CD4-positive, alpha-beta T cell treated with Interleukin-17A for 1 hour (primary cell): ENCODE results near the gene SEMA5B.

Experiments
- DNase-seq: peaks from one replicate; pipeline ENCODE4 v3.0.0-alpha.2; 2020

Gene SEMA5B

DNA sequence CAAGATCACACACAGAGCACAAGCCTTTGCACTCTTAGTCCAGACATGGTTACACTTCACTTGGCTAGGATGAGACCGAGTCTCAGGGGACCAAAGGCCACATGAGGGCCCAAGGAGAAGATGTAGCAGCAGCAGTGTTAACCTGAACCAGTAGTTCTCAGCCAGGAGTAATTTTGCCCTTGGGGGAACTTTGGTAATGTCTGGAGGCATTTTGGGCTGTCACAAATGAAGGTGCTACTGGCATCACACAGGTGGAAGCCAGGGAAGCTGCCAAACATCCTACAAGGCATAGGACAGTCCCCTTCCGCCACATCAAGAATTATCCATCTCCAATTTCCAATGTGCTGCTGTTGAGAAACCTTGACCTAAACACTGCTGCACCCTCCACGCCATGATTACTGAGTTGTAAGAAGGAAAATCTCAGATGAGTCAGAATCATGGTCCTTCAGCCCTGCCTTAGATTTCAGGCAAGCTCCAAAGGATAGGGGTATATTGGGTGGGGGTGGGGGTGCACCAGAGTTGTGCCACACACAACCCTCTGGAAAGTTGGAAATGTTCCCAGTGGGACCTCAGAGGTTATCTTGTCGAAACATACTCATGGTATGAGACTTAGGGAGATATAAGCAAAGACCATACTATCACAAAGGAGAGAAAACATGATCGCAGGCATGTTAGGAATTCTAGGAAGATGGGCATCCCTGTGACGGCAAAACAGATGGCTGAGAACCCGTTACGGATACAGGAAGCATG lies 36.2 kb downstream of the SEMA5B start:
- no peak for DNase-seq

DNA sequence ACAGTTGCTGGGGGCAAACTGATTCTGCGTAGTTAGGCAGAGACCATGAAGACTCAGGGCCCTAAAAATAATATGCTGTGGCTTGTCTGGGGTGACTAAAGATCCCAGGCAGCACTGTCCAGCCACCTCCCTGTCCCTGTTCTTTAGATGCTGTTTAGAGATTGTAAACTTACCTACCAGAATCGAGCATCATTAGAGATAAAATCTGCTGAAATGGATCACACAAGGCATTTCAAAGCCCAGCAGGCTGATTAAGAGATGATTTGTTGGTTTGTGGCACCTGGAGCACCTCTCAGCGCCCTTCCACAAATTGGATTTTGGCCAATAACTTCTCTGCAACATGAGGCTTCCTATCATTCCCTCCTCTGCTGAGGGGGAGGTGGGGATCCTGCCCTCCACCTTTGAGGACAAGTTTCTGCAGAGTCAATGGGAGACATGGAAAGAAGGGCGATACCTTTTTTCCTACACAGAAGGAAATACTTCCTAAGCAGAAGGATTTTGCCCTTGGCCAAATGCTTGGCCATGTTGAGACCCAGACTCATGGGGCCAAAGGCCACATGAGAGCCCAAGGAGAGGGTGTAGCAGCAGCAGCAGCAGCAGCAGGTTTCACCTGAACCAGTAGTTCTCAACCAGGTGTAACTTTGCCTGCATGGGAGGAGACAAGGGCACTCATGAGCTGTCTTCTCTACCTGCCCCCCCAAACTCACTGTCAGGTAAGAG lies 37.5 kb downstream of the SEMA5B start:
- no peak for DNase-seq

DNA sequence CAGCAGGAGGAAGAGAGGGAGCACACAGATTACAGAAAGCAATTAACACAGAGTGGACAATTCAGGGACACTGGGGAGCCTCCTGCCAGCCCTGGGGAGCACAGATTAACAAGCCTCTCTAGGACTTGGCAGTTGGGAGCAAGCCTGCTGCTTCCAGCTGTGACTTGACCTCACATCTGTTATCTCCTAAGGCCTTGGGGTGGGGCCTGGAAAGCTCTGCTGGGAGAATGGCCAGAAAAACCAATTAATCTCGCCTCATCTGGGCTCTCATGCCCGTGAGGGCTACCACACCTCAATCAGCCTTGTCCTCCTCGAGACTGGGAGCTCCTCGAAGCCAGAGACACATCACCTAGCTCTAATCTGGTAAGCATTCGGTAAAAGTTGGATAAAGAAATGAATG lies 39.1 kb downstream of the SEMA5B start:
- DNase-seq, result no peak

DNA sequence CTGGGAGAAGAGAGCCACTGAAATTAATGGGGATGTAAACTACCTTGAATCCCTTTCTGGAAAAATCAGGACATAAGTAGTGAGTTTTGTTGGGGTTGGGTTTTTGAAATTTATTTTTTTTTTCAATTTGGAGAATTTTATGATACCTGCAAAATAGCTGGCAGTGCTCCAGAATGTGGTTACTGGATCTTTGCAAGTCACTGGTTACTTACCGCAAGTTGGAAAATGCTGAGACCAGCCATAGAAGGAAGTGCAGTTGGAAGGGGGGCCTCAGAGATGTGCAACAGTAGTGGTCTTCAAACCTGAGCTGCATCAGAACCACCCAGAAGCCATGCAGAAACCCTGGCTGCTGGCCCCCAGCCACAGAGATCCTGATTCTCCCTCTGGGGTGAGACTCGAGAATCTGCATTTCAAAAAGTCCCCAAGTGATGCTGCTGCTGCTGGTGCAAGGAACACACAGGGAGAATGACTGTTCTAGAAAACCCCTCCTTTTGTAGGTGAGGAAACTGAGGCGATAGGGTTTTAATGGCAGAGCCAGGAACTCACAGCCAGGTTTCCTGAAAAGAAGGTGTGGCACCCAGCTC lies 39.7 kb downstream of the SEMA5B start:
- no peak for DNase-seq

DNA sequence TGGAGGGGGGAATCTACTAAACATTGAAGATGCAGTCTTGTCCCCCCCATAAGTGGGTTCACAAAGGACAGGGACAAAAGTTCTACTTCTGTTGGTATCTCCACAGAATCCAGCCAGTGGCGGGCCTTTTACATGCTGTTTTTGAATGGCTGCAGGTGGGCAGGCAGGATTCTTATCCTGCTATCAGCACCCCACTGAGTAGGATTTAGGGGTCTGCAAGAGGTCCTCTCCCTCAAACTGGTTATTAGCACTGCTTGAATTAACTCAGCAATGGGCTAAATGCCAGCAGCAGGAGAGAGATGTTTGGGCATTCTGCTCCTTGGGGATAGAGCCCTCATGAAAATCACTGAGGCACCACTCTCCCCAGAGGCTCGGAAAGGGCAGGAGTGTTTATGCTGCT lies 40.3 kb downstream of the SEMA5B start:
- DNase-seq, result no peak

DNA sequence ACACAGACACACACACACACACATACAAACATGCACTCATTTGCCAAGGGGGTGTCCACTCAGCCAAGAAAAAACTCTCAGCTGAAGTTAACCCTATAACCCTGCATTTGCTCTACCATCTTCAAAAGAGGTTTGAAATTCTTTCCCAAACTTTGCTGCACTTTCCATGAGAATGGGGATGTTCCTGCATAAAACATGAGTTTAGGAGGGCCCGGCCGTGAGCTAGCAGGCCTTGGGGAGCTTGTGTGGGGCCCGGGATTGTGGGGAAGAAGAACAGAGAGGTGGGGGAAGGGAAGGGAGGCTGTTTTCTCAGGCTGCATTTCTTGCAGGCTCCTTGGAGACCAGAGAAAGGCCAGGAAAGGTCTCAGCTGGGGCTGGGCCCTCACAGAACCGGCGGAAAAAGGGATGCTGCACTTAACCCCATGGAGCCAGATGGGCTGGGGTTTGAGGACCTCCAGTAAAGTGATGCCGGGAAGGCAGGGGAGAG lies 40.8 kb downstream of the SEMA5B start:
- DNase-seq, result no peak

DNA sequence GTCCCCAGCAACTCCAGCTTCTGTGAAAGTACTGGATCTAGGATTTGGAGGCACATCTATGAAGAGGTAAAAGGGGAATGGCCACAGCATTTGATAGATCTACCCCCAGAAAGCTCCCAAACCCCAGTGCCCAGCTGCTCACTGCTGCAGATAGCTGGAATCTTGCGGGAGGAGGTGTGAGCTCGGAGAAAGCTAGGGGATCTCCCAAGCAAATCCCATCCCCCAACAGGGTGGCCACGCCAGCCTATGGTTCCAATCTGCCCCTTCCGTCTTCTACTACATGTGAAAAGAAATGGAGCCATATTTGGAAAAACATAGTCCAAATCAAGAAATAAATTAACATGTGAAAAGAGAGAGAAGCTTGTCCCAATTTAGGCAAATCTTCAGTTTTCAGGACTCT lies 42.0 kb downstream of the SEMA5B start:
- DNase-seq, result no peak

DNA sequence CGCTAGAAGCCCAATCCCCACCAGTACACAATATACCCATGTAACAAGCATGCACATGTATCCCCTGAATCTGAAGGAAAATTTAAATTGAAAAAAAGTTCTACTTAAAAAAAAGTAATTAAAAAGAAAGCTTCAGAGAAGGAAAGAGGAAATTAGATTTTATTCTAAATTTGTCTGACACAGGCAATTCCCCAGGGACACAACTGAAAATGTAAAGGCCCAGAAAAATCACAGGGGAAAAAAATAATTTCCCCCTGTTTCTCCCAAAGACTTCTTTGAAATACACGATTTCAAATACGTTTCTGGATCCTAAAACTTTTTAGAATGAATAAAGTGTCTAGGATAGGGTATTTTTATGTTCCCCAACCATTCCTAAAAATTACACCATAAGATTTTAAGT lies 42.9 kb downstream of the SEMA5B start:
- no peak for DNase-seq

DNA sequence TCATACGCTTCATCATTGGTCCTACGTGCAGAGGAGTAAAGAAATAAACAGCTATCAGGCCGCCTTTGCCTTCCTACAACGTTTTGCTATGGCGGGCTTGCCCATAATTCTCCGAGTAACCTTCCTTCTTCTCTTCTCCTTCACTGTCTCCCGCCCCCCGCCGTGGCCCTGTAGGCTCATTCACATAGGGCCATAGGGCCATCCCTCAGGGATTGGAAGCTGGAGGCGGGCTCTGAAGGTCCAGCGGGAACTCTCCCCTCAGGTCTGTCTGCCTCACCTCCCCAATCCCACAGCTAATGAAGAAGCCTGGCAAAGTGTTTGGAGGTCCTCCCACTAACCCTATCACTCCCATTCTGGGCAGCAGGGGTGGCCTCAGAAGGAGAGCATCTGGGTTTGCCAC lies 43.6 kb downstream of the SEMA5B start:
- no peak for DNase-seq

DNA sequence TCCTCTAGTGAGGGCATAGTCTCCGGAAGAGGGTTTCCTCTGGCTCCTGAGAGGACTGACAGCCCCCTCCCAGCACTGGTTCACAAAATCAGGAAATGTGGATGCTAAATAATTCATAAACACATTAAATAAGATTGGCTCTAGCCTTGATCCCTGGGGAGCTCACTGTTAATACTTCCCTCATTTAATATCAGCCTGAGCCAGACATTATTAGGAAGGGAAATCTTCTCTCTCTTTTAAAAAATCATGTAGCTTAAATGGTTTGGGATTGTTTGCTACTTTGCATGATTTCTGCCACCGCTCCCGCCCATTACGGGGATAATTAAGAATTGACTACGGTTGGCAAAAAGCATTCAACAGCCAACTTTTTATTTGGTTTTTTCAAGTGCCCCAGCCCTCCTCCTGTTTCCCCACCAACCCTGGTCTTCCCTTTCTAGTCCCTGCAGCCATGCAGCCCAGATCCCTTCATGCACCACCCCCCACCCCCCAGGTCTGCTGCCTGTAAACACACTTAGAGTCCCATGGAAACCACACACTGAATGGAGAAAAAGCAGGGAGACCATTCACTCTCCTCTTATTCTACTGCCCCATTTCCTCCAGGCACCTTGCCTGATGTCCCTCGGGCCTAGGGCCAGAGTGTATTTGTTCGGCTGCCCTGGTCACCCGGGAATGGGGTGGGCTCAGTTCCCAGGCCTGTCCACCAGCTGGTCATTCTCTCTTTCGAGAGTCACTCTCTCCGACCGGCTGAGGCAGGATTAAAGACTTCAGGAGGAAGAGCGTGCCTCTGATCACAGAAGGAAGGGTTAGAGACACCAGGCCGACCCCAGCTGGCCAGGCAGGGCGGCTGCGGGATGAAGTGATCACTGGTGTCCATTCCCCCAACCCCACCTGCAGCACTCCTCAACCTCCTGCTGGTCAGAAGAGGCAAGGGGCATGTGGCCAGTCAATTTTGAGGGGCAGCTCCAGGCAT lies 45.1 kb downstream of the SEMA5B start:
- DNase-seq, result no peak

DNA sequence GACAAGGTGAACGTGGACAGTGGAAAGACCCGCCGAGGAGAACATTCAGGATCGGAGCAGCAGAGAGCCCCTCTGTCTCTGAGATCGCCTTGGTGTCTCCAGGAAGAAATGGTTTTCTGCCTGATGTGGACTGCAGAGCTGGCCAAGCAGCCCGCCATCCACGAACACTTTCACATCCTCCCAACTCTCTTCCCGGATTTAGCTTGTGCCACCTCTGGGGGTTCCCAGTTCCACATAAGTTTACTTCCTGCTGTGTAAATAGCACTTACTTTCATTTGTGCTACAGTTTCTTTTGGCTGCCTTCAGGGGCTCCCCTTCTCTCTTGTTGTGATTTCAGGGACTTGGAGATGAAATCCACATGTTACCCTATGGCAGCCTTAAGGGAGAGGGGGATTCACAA lies 48.4 kb downstream of the SEMA5B start:
- DNase-seq, result no peak

DNA sequence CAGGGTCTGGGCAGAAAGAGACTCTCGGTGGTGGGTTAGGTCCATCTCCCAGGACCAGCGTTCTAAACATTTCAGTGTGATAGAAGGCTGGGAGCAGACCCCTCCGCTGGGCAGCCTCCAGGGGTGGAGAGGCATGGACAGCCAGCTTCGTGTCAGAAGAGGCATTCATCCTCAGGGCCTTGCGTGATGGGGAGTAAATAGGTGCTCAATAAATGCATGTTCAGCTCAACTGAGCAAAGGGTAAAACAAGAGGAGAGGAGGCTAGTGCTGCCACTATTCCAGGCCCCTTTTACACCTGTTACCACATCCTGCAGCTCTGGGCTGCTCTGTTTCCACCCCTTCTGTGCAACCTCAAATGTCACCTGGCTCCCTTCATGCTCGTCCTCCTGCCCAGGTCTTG lies 49.0 kb downstream of the SEMA5B start:
- no peak for DNase-seq

DNA sequence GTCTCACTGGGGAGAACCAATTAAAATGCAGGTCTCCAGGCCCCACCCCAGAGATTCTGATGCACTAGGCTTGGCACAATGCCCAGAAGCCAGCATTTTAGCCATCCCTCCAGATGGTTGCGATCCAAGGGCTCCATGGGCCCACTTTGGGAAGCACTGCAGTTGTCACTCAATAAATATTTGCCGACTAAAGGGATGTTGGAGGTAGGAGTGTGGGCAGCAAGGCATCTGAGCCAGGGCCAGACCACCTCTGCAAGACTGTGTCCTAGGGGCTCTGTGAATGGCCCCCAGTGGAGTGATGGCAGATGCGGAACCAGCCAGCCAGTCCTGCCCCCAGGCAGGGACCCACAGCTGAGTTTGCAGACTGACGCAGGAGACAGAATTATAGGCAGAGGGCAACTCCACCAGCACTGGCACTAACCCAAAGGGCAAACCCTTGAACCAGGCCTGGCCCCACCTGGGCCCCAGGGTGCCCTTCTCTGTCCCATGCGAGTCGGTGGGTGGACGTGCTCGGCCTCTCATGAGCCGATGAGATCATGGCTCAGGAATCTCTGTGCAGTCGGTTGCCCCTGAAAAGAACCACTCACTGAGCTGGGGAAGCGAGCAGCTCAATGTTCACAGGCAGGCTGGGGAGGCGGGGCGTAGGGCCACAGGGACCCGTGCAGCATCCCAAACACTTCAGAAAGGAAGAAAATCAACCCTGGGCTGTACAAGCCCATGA lies 49.7 kb downstream of the SEMA5B start:
- no peak for DNase-seq

DNA sequence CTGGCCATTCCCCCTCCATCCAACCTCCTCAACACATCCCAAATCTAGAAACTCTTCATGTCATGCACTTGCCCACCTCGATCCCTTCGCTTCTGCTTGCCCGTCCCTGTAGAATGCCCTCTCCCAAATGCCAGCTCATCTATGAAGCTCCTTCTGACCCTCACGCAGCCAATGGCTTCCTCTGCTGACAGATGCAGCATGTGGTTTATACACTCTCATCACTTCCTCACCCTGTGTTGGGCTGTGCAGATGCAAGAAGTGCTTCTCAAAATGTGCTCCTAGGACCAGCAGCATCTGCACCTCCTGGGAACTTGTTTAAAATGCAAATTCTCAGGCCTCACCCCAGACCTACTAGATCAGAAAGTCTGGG lies 51.7 kb downstream of the SEMA5B start:
- peak; percentile 17 for DNase-seq

DNA sequence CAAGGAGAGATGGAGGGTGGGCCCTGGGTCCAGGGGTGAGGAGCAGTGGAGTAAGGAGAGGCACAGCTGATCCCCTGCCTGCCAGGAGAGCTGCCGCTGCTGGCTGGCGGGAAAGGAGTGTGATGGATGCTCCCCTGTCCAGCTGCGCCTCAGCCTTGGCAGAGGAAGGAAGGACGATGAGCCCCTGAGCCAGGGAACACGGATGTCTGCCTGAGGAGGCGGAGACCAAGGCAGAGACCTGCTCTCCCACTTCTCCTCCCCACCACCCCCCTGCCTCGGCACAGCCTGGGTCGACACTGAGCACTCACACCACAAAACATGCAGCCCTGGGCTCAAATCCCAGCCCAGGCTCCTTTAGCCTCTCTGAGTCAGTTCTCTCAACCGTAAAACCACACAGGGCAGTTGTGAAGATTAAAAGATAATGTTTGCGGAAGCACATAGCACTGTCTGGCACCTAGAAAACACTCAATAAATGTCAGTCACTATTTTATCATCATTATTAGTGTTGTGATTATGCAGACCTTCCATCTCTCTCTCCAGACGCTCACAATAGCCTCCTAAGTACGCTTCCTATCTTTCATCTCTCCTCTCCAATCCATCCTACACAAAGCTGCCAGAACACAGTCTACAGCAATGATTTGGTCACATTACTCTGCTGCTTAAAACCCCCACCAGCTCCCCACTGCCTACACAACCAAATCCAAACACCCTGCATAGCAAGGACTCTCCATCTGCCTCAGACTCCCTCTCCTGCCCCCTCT lies 52.2 kb downstream of the SEMA5B start:
- peak; percentile 18 for DNase-seq

DNA sequence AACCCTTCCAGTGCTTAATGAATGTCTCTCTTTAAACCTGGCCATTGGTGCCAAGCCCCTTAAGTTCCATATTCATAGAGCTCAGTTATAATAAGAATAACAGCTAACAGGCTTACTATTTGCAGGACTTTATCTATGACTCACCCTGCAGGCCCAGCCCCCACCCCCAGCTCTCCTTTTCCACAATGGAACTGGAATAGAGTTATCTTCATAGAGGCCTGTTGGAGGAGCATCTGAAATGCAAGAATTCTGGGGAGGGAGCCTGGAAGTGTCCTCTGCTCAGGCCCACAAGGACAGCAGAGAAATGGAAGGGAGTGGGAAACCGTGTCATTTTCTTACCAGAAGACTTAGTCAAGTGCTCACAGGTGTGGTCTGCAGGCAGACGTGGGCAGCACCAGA lies 52.8 kb downstream of the SEMA5B start:
- no peak for DNase-seq

DNA sequence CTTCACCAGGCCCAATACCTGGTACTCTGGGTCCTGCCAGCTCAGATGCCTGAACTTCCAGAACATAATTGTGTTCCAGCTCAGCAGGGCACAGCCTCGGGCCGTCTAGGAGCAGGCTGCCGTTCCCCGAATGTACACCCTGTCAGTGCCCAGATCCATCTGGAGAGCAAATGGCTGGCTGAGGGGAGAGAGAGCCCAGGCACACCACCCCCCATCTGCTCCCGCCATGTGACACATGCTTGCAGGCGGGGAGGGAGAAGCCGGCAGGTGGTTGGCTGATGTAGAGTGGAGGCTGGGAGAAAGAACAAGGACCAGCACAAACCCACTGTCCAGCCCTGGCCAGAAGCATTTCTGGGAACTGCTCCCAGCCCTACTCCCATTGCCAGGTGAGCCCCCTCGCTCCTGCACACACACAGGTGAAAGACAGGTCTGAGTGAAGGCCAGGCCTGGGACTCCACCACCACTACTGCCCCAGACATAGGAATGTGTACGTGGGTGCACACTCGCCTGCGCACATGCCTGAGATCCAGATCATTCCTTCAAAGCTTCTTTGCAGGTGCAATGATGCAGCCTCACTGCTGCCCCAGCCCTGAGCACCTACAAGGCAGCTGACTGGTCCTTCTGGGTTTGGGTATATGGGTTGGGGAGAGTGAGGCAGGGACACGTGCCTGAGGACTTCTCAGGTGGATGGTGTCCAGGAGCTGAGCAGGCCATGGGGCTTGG lies 53.5 kb downstream of the SEMA5B start:
- no peak for DNase-seq

DNA sequence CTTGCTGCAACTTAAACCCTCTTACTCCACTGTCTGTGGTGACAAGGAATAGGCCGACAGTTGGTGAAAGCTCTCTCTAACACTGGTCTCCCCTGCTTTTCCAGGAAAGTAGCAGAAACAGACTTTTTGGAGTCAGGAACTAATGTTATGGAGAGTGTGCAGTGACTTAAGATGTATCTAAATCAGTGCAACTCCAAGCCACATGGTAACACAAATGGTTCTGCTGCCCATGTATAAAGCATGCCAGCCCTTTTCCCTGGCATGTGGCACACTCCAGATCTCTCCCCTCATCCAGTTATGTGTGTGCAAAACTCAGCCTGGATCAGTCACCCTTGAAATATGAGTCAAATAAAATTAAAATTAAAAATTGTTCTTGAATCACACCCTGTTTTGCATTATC lies 55.4 kb downstream of the SEMA5B start:
- DNase-seq, result no peak

DNA sequence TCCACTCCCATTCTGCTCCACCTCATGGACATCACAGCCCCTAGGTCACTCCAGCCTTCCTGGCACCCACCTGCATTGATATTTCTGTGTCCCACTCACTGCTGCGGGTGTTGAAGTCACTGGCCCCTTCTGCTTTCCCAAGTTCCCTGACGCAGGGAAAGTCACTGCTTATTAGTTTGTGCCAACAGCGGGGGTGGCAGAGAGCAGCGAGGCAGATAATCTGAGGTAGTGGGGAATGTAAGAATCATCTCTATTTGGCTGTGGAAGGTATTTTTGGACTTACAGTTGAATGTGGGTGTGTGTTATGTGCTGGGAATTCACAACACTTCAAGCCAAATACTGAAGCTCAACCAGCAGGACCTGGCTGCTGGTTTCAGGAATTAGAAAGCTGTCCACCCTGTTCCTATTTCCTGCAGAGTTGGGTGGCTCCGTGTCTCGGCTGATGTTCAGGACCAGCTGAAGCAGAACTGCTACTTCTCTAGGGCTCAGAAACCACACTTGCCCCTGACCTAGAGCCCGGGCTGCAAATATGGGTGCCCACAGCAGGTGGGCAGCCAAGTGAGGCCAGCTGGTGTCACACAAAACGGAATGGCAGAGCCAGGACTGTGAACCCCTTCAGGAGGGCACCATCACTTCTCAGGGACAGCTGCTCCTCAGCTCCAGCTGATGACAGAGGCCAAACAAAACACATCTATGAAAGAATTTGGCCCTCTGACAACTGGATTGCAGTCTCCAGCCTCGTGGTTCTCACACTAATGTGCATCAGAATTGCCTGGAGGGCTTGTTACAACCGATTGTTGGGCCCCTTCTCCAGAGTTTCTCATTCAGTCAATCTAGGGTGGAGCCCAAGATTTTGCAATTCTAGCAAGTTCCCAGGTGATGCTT lies 57.7 kb downstream of the SEMA5B start:
- DNase-seq, result no peak

DNA sequence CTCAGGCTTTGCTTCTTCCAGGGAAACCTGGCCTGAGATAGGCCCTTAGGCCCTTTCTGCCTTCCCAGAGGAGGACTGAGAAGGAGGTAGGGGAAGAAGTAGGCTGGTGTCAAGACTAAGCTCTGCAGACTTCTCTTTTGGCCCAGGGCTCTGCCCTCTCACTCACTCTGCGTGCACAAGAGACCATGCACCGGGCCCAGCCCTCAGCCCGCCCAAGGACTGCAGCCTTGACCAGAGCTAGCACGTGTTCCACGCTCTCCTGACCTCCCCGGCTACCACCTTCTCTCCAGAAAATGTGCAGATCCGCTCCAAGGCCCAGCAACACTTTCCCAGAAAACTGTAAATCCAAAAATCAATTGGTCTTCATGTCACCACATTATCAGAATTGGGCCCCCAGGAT lies 59.8 kb downstream of the SEMA5B start:
- DNase-seq, result no peak
